ENCODE measurements around the gene CDK2.

DNA sequence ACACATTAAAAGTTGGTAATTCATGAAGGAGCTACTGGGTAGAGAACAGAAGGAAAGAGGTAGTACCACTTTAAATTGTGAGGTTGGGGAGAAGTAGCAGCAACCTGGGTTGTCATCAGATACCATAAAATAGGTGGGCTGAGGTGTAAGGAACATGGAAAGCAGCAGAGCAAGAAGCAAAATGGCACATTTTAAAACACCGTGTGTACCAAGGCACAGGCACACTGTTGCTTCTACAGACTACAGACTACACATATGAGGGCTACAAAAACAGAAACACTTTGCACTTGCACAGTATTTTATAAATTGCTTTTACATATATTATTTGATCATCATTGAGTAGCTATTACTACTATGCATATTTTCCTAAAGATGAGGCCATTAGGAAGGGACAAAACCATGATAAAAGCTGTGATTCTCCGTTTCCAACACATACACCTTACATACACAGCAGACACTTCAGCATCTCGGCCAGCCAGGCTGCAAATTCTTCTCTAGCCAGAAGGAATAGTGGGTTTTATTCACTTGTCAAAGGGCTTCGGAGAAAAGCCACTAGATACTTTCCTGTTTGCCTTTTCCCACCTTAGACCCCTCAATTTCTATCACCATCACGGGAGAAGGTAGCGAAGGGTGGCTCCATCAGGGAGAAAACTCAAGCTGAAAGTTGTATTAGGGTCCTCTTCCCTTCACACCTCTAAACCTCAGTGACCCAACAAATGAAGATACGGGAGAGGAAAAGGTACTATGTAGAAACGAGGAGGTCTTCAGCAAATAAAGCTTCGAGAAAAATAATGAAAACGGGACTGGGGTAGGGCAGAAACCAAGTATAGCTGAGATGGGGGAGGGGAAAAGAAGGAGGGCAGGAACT, 40.5 kb upstream of the CDK2 start:
- TF ChIP-seq POLR2A (IDR thresholded peaks at IDR 0.05): no peak
- TF ChIP-seq, protein P1, sequence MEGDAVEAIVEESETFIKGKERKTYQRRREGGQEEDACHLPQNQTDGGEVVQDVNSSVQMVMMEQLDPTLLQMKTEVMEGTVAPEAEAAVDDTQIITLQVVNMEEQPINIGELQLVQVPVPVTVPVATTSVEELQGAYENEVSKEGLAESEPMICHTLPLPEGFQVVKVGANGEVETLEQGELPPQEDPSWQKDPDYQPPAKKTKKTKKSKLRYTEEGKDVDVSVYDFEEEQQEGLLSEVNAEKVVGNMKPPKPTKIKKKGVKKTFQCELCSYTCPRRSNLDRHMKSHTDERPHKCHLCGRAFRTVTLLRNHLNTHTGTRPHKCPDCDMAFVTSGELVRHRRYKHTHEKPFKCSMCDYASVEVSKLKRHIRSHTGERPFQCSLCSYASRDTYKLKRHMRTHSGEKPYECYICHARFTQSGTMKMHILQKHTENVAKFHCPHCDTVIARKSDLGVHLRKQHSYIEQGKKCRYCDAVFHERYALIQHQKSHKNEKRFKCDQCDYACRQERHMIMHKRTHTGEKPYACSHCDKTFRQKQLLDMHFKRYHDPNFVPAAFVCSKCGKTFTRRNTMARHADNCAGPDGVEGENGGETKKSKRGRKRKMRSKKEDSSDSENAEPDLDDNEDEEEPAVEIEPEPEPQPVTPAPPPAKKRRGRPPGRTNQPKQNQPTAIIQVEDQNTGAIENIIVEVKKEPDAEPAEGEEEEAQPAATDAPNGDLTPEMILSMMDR (IDR thresholded peaks at IDR 0.05): no peak

Data from adrenal gland (tissue), 5 donors.